HG02885 (cell line): ENCODE data around the gene ABHD4.
A peak's percentile ranks its signal among the peaks of the same experiment; 100 is the strongest.
"Not testable (repeated sequence)": the region's sequence is repeated elsewhere in the genome, so short reads cannot be mapped to it uniquely, and the experiment has no call there.

Experiments
- ATAC-seq: cut with Tn5 transposase; IDR thresholded peaks from one replicate; pipeline ENCODE4 v1.9.1; 2021; ENCODE audit warnings: mild to moderate bottlenecking; ENCODE audit not compliant: unreplicated experiment, poor library complexity

ABHD4 gene

GRCh38 chr14:22560662-22561365 is 37.3 kb upstream of the ABHD4 start:
- ATAC-seq: no peak

- no peak for ATAC-seq
Measured at GRCh38 chr14:22561366-22561660, 36.8 kb upstream of the ABHD4 start.

- peak; percentile 24 for ATAC-seq
Measured at GRCh38 chr14:22561661-22562579, 36.2 kb upstream of the ABHD4 start.

- peak; percentile 53 for ATAC-seq
Measured at GRCh38 chr14:22563987-22564386, 34.1 kb upstream of the ABHD4 start.

GRCh38 chr14:22564463-22564862 is 33.6 kb upstream of the ABHD4 start:
- no peak for ATAC-seq

GRCh38 chr14:22565391-22565945 is 32.6 kb upstream of the ABHD4 start:
- ATAC-seq: peak; percentile 42

- ATAC-seq: not testable (repeated sequence)
Measured at GRCh38 chr14:22566266-22566665, 31.8 kb upstream of the ABHD4 start.

- ATAC-seq: no peak
Measured at GRCh38 chr14:22566845-22567244, 31.3 kb upstream of the ABHD4 start.

- no peak for ATAC-seq
Measured at GRCh38 chr14:22567437-22567836, 30.7 kb upstream of the ABHD4 start.

- ATAC-seq: no peak
Measured at GRCh38 chr14:22569106-22569736, 28.9 kb upstream of the ABHD4 start.

- ATAC-seq: no peak
Measured at GRCh38 chr14:22569737-22570131, 28.4 kb upstream of the ABHD4 start.

GRCh38 chr14:22570132-22570949 is 27.8 kb upstream of the ABHD4 start:
- ATAC-seq: peak; percentile 68

GRCh38 chr14:22572562-22573058 is 25.5 kb upstream of the ABHD4 start:
- ATAC-seq: no peak

GRCh38 chr14:22573804-22574203 is 24.3 kb upstream of the ABHD4 start:
- no peak for ATAC-seq

GRCh38 chr14:22577334-22577908 is 20.7 kb upstream of the ABHD4 start:
- no peak for ATAC-seq

GRCh38 chr14:22579236-22579635 is 18.9 kb upstream of the ABHD4 start:
- ATAC-seq: no peak

GRCh38 chr14:22579881-22580280 is 18.2 kb upstream of the ABHD4 start:
- ATAC-seq: no peak

GRCh38 chr14:22580625-22581024 is 17.5 kb upstream of the ABHD4 start:
- ATAC-seq: no peak

GRCh38 chr14:22583994-22584393 is 14.1 kb upstream of the ABHD4 start:
- ATAC-seq: no peak

- ATAC-seq: no peak
Measured at GRCh38 chr14:22587247-22587646, 10.9 kb upstream of the ABHD4 start.
